Tibial artery (tissue), 4 donors: ENCODE results near the gene SLC39A3.

Experiments used
- DNase-seq, 2 donors: peaks; one replicate each; pipeline ENCODE4 v3.0.0-alpha.2; 2019
- H3K27ac ChIP-seq, 2 donors: fragments of 200-600 bp; sonication (generic) in 1 of 2; 1 replicate in 1 of 2; 2 replicates in 1 of 2; pipeline ENCODE4 v1.5.1; 2018 to 2019; ENCODE audit warnings: mild to moderate bottlenecking in 1 of 2
- H3K27me3 ChIP-seq, 2 donors: fragments of 200-600 bp; sonication (generic) in 1 of 2; one replicate each; pipeline versions ENCODE4 v1.5.1 to v1.6.0; 2016 to 2019
- H3K36me3 ChIP-seq, 3 donors: fragments of 200-600 bp; sonication (generic) in 2 of 3; one replicate each; pipeline ENCODE4 v1.5.1; 2016 to 2019; ENCODE audit warnings: mild to moderate bottlenecking in 2 of 3
- H3K4me1 ChIP-seq, 4 donors: fragments of 200-600 bp; sonication (generic) in 2 of 4; 1 replicate in 3 of 4; 2 replicates in 1 of 4; pipeline ENCODE4 v1.5.1; 2016 to 2019
- H3K4me3 ChIP-seq, 2 donors: fragments of 200-600 bp; sonication (generic) in 1 of 2; 1 replicate in 1 of 2; 2 replicates in 1 of 2; pipeline ENCODE4 v1.5.1; 2018 to 2019; ENCODE audit warnings: mild to moderate bottlenecking in 2 of 2
- H3K9me3 ChIP-seq, 3 donors: fragments of 200-600 bp; sonication (generic) in 1 of 3; one replicate each; pipeline ENCODE4 v1.5.1; 2016 to 2019
- intact Hi-C: fragments of 100-400 bp; cut with DNase I; formaldehyde crosslinking; loops from one replicate; pipeline ENCODE4 v1.15.0; 2023; ENCODE audit warnings: low total_unique reads
- TF ChIP-seq, protein P1 (sequence below), 2 experiments: fragments of 200-600 bp in 1 of 2; fragments of 450-650 bp in 1 of 2; IDR thresholded peaks; one replicate each; pipeline ENCODE4 v1.5.1; 2017 to 2019; ENCODE audit warnings: antibody characterized with exemption in 2 of 2, mild to moderate bottlenecking in 1 of 2, moderate library complexity in 1 of 2

The SLC39A3 gene

GRCh38 chr19:2761309-2761677 is 21.5 kb upstream of the SLC39A3 start:
- no peaks in the 10 kb centered on the region for H3K9me3 ChIP-seq
- H3K4me3 ChIP-seq: no peak overlapping the region
- peaks cover 83 to 98% (median 93%) of the 10 kb centered on the region in 3 donors for H3K36me3 ChIP-seq
- DNase-seq: no peak
- TF ChIP-seq, protein P1, sequence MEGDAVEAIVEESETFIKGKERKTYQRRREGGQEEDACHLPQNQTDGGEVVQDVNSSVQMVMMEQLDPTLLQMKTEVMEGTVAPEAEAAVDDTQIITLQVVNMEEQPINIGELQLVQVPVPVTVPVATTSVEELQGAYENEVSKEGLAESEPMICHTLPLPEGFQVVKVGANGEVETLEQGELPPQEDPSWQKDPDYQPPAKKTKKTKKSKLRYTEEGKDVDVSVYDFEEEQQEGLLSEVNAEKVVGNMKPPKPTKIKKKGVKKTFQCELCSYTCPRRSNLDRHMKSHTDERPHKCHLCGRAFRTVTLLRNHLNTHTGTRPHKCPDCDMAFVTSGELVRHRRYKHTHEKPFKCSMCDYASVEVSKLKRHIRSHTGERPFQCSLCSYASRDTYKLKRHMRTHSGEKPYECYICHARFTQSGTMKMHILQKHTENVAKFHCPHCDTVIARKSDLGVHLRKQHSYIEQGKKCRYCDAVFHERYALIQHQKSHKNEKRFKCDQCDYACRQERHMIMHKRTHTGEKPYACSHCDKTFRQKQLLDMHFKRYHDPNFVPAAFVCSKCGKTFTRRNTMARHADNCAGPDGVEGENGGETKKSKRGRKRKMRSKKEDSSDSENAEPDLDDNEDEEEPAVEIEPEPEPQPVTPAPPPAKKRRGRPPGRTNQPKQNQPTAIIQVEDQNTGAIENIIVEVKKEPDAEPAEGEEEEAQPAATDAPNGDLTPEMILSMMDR (IDR thresholded peaks at IDR 0.05): no peak
- intact Hi-C loops: no loop called here
- H3K4me1 ChIP-seq: no peaks in the 10 kb centered on the region
- no peak overlapping the region for H3K27ac ChIP-seq
- no peaks in the 10 kb centered on the region for H3K27me3 ChIP-seq

DNA sequence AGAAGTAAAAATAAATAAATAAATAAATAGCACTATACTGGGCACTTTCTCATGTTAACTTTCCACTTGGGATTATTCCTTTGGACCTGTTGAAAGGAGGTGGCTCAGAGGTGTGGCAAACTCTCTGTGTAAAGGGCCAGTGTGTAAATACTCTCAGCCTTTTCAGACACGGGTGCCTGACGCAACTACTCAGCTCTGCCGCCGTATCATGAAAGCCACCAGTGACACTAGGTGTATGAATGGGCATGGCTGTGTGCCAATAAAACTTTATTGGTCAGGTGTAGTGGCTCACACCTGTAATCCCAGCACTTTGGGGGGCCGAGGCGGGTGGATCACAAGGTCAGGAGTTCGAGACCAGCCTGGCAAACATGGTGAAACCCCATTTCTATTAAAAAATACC is 20.1 kb upstream of the SLC39A3 start:
- H3K36me3 ChIP-seq: peaks cover 81 to 98% (median 90%) of the 10 kb centered on the region in 3 donors
- no peak for DNase-seq
- intact Hi-C loops: no loop called here

DNA sequence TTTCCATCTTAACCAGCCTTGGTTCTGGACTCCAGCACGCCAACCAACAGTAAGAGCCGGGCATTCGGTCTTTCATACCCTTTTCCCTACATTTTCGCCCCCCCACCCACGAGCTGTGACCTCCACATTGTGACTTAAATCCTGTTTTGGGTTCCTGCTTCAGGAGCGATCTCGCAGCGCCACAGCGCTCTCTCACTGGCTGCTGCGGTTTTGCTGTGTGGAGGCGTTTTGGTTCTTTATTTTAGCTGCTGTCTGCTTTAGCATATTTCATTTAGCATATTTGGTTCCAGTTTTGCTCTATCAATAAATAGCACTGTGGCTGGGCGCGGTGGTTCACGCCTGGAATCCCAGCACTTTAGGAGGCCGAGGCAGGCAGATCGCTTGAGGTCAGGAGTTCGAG is 19.5 kb upstream of the SLC39A3 start:
- no peaks in the 10 kb centered on the region for H3K9me3 ChIP-seq
- no peaks in the 10 kb centered on the region for H3K27me3 ChIP-seq
- TF ChIP-seq, protein P1 (IDR thresholded peaks at IDR 0.05): no peak
- peaks cover 81 to 98% (median 90%) of the 10 kb centered on the region in 3 donors for H3K36me3 ChIP-seq
- intact Hi-C loops: no loop called here
- no peak overlapping the region for H3K27ac ChIP-seq
- no peak for DNase-seq
- H3K4me1 ChIP-seq: no peaks in the 10 kb centered on the region
- no peak overlapping the region for H3K4me3 ChIP-seq

More for the DNA sequence above, 20.1 kb upstream of the SLC39A3 start:
- TF ChIP-seq, protein P1 (IDR thresholded peaks at IDR 0.05): no peak
- Histone ChIP-seq H3K4me1 (no peaks in the 10 kb centered on the region), H3K27me3 (no peaks in the 10 kb centered on the region), H3K27ac (no peak overlapping the region), H3K9me3 (no peaks in the 10 kb centered on the region), H3K4me3 (no peak overlapping the region)

DNA sequence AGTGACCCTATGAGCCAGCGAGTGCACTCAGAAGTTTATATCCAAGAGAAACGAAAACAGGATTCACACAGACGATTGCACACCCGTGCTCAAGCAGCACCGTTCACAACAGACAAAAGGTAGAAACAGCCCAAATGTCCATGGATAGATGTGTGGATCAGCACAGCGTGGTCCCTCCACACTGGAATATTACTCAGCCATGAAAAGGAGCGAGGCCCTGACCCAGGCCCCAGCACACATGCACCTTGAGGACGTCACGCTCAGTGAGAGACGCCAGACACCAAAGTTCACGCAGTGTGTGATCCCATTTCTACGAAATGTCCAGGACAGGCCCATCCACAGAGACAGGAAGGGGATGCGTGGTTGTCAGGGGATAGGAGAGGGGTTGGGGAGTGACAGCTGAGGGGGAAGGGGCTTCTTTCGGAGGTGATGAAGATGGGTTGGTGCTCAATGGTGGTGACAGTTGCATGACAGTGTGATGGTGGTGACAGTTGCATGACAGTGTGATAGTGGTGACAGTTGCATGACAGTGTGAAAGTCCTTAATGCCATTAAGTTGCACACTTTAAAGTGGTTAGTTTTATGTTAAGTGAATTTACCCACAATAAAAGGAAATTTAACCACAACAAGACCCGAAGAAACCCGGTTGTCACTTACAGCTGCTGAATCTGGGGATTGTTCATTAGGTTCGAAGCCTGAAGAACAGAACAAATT is 18.9 kb upstream of the SLC39A3 start:
- no peak overlapping the region for H3K27ac ChIP-seq
- H3K9me3 ChIP-seq: no peaks in the 10 kb centered on the region
- TF ChIP-seq, protein P1 (IDR thresholded peaks at IDR 0.05): no peak
- H3K36me3 ChIP-seq: peaks cover 76 to 98% (median 86%) of the 10 kb centered on the region in 3 donors
- no peak for DNase-seq
- H3K27me3 ChIP-seq: no peaks in the 10 kb centered on the region
- no peaks in the 10 kb centered on the region for H3K4me1 ChIP-seq
- no peak overlapping the region for H3K4me3 ChIP-seq
- intact Hi-C loops: no loop called here

DNA sequence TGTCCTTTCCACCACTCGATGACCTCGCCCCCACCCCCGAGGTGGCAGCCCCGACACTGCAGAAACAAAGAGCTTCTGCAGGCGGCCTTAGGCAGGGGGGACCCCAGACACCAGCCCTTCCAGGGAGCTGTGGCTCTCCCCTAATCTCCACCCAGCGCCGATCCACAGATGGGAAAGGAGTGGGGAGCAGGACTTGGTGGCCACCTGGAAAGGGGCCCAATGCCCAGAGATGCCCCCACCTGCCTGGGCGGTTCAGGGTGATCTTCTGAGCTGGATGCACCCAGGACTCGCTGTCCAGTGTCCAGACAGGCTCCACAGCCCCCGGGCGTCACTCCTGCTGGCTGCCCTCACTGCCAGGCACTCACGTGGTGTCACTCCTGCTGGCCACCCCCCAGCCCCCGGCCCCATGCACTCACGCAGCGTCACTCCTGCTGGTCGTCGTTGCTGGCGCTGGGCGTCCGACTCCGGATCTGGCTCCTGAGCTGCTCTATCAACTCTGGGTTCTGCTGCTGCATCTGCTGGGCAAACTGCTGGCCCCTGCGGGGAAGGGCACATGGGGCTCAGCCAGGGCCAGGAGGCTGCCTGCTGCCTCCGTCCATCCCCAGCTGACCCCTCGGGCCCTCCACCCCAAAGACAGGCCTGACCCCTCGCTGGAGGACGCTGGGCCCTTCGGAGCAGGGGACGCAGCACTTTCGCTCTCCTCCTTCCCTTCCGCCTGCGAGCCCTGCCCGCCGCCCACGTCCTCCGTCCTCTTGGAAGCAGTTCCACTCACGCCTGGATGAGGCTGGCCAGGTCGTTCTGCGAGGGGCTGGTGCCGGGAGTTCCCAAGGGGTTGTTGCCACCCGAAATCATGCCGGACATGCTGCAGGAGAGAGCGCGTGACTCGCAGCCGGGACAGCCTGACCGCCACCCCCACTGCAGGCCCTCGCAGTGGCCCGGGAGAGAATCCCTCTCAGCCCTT is 17.4 kb upstream of the SLC39A3 start:
- Histone ChIP-seq H3K9me3 (no peaks in the 10 kb centered on the region), H3K36me3 (peaks cover 61 to 92% (median 70%) of the 10 kb centered on the region in 3 donors), H3K4me3 (no peak overlapping the region), H3K27me3 (no peaks in the 10 kb centered on the region), H3K27ac (no peak overlapping the region), H3K4me1 (no peaks in the 10 kb centered on the region)
- intact Hi-C loops: no loop called here
- TF ChIP-seq, protein P1 (IDR thresholded peaks at IDR 0.05): no peak
- no peak for DNase-seq
